Measurements from ENCODE around the gene MFGE8.
"Not testable (repeated sequence)": the region's sequence is repeated elsewhere in the genome, so short reads cannot be mapped to it uniquely, and the experiment has no call there.

MFGE8 gene, protein sequence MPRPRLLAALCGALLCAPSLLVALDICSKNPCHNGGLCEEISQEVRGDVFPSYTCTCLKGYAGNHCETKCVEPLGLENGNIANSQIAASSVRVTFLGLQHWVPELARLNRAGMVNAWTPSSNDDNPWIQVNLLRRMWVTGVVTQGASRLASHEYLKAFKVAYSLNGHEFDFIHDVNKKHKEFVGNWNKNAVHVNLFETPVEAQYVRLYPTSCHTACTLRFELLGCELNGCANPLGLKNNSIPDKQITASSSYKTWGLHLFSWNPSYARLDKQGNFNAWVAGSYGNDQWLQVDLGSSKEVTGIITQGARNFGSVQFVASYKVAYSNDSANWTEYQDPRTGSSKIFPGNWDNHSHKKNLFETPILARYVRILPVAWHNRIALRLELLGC

GRCh38 chr15:88913017-88913849 lies at the start of gene MFGE8:
Gene MFGE8, minus strand, starts transcription at chr15:88913379. Its CDS starts 60 bp downstream, at chr15:88913319.
- peak; percentile 80 for DNase-seq

DNA sequence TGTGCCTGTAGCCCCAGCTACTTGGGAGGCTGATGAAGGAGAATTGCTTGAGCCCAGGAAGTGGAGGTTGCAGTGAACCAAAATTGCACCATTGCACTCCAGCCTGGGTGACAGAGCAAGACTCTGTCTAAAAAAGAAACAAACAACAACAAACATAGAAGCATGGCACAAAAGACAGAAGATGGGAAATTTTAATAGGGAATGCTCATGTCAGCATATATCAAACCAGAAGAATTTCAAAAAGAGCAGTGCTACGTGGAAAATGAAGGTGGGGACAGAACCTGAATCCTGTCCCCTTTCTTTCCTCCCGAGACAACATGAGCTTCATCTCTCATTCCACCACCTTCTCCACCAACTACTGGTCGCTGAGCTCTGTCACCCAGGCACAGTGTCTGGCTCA lies 46.3 kb upstream of the MFGE8 start:
- no peak for DNase-seq

DNA sequence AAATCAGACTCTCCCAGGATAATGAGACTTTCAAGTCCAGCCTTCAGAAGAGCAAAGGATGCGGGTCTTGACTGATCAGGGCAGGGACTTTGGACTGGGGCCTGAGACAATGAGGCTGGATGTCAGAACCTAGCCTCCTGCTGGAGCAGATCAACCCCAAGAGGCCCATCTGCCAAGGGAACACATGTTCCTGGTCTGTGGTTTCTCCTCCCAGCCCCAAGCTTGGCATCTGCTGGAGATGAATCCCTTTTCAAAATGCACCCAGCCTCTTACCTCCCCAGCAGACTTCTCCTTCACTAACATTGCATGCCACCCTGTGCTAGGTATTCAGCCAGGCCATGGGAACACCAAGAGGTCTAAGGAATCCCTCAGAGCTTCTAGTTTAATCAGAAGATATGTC lies 43.7 kb upstream of the MFGE8 start:
- DNase-seq: no peak

DNA sequence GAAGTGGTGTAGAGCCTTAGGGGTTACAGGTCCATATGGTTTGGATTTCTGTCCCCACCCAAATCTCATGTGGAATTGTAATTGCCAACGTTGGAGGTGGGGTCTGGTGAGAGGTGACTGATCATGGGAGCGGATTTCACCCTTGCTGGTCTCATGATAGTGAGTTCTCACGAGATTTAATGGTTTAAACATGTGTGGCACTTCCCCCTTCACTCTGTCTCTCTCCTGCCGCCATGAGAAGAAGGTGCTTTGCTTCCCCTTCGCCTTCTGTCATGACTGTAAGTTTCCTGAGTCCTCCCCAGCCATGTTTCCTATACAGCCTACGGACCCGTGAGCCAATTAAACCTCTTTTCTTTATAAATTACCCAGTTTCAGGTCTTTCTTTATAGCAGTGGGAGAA lies 43.1 kb upstream of the MFGE8 start:
- no peak for DNase-seq

DNA sequence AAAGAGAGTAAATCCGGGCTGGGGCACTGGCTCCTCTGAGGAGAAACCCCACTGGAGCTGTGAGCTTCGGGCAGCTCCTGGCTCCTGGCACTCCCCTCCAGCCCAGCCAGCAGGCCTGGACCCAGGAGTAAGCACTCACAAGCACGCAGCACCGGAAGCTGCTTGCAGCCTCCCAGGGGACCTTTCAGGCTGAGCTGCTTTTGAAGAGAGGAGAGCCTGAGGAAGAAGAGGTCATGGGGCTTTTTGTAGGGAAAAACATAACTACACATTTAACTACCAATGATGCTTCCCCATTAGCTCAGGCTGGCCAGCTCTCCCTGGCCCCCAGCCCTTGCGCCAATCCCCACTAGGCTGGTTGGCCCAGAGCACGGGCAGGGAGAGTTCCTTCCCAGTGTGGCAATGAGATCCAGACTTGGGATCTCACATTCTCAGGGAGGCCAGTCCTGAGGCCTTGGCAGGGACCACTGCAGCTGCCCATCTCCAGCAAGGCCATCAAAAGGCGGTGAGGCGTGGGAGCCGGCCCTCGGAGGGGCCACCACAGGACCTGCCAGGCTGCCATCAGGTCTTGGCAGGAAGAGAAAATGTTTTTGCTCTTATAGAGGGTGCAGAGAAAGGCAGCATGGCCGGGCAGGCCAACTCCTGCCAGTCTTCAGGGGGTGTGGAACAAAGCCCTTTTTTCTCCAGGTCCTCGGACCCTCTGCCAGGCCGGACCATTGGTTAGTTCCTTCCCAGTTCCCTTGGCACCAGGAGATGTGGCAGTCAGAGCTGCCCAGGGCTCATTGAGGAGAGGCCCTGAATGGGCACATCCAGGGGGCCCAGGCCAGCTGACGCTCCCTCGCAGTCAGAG lies 41.5 kb upstream of the MFGE8 start:
- no peak for DNase-seq

- DNase-seq: no peak
These were observed 37.5 kb upstream of the MFGE8 start for GRCh38 chr15:88950600-88951160.

DNA sequence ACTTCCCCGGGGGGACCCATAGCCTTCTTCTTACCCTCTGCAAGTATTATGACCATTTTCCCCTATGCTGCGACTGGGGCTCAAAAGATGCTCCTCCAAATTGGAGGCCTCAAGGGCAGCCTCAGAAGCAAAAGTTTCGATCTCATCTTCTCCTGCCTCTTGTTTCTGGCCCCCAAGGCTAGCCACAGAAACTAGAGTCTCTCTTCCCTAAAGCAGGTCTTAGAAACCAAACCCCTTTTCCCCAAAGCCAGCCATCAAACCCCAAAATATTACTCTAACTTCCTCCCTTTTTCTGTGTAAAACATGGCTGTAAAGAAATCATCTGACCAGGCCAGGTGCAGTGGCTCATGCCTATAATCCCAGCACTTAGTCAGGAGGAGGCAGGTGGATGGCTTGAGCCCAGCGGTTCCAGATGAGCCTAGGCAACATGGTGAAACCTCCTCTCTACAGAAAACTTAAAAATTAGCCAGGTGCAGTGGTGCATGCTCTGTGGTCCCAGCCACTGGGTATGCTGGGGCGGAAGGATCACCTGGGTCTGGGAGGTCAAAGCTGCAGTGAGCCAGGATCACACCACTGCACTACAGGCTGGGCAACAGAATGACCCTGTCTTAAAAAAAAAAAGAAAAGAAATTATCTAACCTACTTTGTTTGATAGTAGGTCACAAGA lies 36.7 kb upstream of the MFGE8 start:
- no peak for DNase-seq

DNA sequence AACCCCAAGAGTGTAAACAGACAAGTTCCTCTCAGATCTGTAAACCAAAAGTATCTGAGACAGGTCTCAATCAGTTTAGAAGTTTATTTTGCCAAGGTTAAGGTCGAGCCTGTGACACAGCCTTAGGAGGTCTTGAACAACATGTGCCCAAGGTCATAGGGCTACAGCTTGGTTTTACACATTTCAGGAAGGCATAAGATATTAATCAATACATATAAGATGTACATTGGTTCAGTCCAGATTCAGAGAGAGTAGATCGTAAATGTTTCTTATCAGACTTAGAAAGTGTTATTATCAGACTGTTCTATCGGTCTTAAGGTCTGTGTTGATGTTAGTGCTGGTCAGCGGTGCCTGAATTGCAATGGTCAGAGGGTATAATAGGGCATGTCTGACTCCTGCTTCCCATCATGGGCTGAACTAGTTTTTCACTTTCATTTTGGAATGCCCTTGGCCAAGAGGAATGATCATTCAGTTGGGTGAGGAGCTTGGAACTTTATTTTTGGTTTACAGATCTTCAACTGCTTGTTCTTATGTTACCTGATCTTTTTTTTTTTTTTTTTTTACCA lies 27.0 kb upstream of the MFGE8 start:
- DNase-seq: no peak

DNA sequence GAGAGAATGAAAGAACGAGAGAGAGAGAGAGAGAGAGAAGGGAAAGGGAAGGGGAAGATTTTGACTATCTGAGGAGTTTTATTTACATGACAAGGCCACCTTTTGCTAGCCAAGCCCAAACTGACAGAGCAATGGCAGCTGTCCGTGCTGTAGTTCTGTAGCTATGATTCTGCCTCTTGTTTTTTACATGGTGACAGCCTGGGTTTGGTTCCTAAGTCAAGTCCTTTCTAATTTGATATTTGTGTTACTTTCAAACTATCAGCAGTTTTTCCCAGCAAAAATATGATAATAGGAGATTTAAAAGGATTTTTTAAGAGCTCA lies 26.3 kb upstream of the MFGE8 start:
- DNase-seq: no peak

GRCh38 chr15:88938802-88939485 lies 25.8 kb upstream of the MFGE8 start:
- DNase-seq: no peak

GRCh38 chr15:88934449-88934848 lies 21.3 kb upstream of the MFGE8 start:
- not testable (repeated sequence) for DNase-seq

GRCh38 chr15:88932875-88933330 lies 19.7 kb upstream of the MFGE8 start:
- no peak for DNase-seq

- no peak for DNase-seq
These were observed 19.2 kb upstream of the MFGE8 start for GRCh38 chr15:88932271-88932874.

DNA sequence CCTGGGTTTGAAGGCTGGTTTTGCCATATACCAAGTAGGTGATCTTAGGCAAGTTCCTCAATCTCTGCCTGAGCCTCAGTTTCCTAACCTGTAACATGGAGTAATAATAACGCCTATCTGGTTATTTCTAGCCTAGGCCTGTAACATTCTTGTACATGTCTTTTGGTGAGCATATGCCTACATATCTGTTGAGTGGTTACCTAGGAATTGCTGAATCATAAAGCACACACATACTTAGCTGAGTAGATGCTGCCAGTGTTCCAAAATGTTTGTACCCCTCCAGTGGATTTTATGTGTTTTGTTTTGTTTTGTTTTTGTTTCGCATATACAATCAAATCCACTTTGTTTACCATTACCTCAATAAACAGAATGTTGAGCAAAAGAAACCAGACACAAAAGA lies 17.4 kb upstream of the MFGE8 start:
- no peak for DNase-seq

DNA sequence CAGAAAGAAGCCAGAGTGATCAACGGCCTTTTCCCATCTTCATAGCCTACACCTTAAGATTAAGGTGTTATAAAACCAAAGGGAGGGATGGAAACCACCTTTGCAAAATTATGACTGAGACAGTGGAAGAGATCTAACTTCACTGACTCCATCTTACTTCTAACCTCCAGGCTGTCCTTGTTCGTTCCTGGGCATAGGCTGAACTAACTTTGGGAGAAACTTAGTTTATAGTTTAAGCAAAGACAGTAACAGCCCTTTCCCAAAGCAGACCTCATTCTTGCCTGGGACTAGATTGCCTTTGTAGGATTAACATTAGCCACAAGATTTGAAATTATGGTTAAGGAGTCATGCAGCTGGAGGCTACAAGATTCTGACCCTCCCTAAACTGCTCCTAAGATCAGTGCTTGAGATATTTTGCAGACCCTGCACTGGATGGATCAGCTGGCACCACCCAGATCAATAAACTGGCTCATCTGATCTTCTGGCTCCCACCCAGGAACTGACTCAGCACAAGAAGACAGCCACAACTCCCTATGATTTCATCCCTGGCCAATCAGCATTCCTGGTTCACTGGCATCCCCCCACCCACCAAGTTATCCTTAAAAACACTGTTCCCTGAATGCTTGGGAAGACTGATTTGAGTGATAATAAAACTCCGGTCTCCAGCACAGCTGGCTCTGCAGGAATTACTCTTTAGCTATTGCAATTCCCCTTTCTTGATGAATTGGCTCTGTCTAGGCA lies 16.3 kb upstream of the MFGE8 start:
- DNase-seq: not testable (repeated sequence)

DNA sequence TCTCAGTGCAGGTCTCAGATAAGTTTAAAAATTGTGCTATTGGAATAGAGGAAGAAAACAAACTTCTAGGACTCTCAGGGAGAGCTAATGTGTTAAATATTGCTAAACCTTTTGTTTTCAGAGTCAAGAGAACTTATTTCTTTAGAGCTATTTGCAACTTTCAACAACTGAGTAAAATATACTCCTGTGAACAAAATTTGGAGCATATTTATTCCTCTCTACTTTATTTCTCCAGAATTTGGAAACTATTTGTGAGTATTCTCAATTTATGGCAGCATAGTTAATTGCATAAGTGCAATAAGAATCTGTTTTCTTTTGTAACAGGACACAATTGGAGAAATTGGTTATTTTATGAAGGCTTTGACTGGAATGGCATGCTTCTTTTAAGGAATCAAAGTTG lies 15.0 kb upstream of the MFGE8 start:
- DNase-seq: not testable (repeated sequence)

GRCh38 chr15:88925648-88926047 lies 12.5 kb upstream of the MFGE8 start:
- DNase-seq: not testable (repeated sequence)

- not testable (repeated sequence) for DNase-seq
These were observed 7.8 kb upstream of the MFGE8 start for GRCh38 chr15:88920892-88921435.

GRCh38 chr15:88920186-88920891 lies 7.2 kb upstream of the MFGE8 start:
- DNase-seq: no peak
